ENCODE results near the gene ZNF362. TPM values are rescaled to one million over a fixed set of nuclear protein-coding genes. Genes with fewer than 3 reads are reported as not detected.

The ZNF362 gene
- total and polyA plus RNA-seq, 2 of the 13 experiments (the other 11 are each of a cell fraction or from before 2014, with no cell fraction given) = 8.3 to 14.2 TPM

DNA sequence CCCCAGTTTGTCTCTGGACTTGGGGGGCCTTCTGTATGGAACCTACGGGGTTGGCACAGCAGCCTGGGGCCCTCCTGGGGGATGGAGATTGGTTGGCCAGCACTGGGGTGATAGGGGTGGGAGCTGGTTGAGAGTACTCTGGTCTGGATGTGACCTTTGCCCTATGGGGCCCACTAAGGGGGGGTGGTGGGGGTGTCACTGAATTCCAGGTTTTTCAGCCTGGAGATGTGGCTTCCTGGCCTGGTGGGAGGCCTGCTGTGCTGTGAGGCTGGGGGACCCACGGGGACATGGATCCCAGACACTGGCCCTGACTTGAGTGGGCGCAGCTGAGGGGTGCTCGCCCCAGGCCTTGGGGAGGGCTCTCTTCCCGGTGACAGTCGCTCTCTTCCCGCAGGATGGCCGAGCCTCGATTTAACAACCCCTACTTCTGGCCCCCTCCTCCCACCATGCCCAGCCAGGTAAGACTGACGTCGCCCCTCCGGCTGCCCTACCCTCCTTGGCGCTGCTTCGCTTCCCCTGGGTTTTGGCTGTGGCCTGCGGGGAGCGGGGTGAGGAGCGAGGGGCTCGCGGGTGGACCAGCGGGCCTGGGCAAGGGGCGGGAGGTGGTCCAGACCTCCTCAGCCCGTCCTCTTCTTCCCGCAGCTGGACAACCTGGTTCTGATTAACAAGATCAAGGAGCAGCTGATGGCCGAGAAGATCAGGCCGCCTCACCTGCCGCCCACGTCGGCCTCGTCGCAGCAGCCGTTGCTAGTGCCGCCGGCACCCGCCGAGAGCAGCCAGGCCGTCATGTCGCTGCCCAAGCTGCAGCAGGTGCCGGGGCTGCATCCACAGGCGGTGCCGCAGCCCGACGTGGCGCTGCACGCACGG lies 19.6 kb downstream of the ZNF362 start (continued):
- TF ChIP-seq, protein P1, sequence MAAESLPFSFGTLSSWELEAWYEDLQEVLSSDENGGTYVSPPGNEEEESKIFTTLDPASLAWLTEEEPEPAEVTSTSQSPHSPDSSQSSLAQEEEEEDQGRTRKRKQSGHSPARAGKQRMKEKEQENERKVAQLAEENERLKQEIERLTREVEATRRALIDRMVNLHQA (CRISPR knock-in tag; IDR thresholded peaks at IDR 0.05) = no peak
- TF ChIP-seq ZNF552 (CRISPR knock-in tag; IDR thresholded peaks at IDR 0.05; ENCODE audit: borderline replicate concordance) (no peak), ZNF260 (CRISPR knock-in tag; IDR thresholded peaks at IDR 0.05; ENCODE audit: borderline replicate concordance, low read depth) (no peak), AGO2 (optimal IDR thresholded peaks at IDR 0.05; ENCODE audit: low read depth, low read length) (peak; percentile 59), KMT2B (CRISPR knock-in tag; IDR thresholded peaks at IDR 0.05) (no peak), ZNF816 (CRISPR knock-in tag; IDR thresholded peaks at IDR 0.05; ENCODE audit: borderline replicate concordance) (no peak), YEATS4 (CRISPR knock-in tag; IDR thresholded peaks at IDR 0.05; ENCODE audit: borderline replicate concordance) (no peak), ATAD3A (CRISPR knock-in tag; IDR thresholded peaks at IDR 0.05) (no peak), ZNF775 (CRISPR knock-in tag; IDR thresholded peaks at IDR 0.05; ENCODE audit: borderline replicate concordance) (no peak), DR1 (CRISPR knock-in tag; IDR thresholded peaks at IDR 0.05) (no peak), ZNF432 (CRISPR knock-in tag; IDR thresholded peaks at IDR 0.05; ENCODE audit: borderline replicate concordance) (no peak), GABPA (IDR thresholded peaks at IDR 0.05; ENCODE audit: low read depth, low read length) (no peak), GABPA (CRISPR knock-in tag; IDR thresholded peaks at IDR 0.05; ENCODE audit: low read depth) (no peak), HNF4A (CRISPR knock-in tag; IDR thresholded peaks at IDR 0.05) (0 out of 2 replicates have a peak, but pooled peaks have one; percentile 12), MEIS1 (CRISPR knock-in tag; IDR thresholded peaks at IDR 0.05; ENCODE audit: borderline replicate concordance) (no peak), HNF4G (IDR thresholded peaks at IDR 0.05; ENCODE audit: borderline replicate concordance, low read depth, low read length) (0 out of 2 replicates have a peak, but pooled peaks have one; percentile 8), HNF4G (CRISPR knock-in tag; IDR thresholded peaks at IDR 0.05; ENCODE audit: borderline replicate concordance, low read depth) (no peak), MIER2 (CRISPR knock-in tag; IDR thresholded peaks at IDR 0.05) (no peak)
- TF ChIP-seq, protein P2, sequence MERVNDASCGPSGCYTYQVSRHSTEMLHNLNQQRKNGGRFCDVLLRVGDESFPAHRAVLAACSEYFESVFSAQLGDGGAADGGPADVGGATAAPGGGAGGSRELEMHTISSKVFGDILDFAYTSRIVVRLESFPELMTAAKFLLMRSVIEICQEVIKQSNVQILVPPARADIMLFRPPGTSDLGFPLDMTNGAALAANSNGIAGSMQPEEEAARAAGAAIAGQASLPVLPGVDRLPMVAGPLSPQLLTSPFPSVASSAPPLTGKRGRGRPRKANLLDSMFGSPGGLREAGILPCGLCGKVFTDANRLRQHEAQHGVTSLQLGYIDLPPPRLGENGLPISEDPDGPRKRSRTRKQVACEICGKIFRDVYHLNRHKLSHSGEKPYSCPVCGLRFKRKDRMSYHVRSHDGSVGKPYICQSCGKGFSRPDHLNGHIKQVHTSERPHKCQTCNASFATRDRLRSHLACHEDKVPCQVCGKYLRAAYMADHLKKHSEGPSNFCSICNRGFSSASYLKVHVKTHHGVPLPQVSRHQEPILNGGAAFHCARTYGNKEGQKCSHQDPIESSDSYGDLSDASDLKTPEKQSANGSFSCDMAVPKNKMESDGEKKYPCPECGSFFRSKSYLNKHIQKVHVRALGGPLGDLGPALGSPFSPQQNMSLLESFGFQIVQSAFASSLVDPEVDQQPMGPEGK (CRISPR knock-in tag; IDR thresholded peaks at IDR 0.05) = peak; percentile 46; the same call in 1 of the 2 replicates
- TF ChIP-seq, protein P3, sequence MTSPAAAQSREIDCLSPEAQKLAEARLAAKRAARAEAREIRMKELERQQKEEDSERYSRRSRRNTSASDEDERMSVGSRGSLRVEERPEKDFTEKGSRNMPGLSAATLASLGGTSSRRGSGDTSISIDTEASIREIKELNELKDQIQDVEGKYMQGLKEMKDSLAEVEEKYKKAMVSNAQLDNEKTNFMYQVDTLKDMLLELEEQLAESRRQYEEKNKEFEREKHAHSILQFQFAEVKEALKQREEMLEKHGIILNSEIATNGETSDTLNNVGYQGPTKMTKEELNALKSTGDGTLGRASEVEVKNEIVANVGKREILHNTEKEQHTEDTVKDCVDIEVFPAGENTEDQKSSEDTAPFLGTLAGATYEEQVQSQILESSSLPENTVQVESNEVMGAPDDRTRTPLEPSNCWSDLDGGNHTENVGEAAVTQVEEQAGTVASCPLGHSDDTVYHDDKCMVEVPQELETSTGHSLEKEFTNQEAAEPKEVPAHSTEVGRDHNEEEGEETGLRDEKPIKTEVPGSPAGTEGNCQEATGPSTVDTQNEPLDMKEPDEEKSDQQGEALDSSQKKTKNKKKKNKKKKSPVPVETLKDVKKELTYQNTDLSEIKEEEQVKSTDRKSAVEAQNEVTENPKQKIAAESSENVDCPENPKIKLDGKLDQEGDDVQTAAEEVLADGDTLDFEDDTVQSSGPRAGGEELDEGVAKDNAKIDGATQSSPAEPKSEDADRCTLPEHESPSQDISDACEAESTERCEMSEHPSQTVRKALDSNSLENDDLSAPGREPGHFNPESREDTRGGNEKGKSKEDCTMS (CRISPR knock-in tag; conservative IDR thresholded peaks at IDR 0.05) = no peak
- TF ChIP-seq, protein P4, sequence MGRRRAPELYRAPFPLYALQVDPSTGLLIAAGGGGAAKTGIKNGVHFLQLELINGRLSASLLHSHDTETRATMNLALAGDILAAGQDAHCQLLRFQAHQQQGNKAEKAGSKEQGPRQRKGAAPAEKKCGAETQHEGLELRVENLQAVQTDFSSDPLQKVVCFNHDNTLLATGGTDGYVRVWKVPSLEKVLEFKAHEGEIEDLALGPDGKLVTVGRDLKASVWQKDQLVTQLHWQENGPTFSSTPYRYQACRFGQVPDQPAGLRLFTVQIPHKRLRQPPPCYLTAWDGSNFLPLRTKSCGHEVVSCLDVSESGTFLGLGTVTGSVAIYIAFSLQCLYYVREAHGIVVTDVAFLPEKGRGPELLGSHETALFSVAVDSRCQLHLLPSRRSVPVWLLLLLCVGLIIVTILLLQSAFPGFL (CRISPR knock-in tag; IDR thresholded peaks at IDR 0.05) = no peak

Measured in HepG2 (cell line).